Heart left ventricle (tissue), 16 donors: ENCODE measurements around the gene UQCR11. TPM values are rescaled to one million over a fixed set of nuclear protein-coding genes. Genes with fewer than 3 reads are reported as not detected.

ENCODE experiments used
- ATAC-seq, 4 donors: fragments of 200-7000 bp; cut with Tn5 transposase; one replicate each; pipeline ENCODE4 v1.9.1; 2020 to 2022; ENCODE audit warnings: moderate library complexity in 4 of 4, mild to moderate bottlenecking in 3 of 4, moderate number of reproducible peaks in 1 of 4
- DNase-seq, 5 donors: peaks; one replicate each; pipeline ENCODE4 v3.0.0-alpha.2; 2020
- H3K27ac ChIP-seq, 12 donors: fragments of 200-600 bp; sonication (generic) in 4 of 12; one replicate each; pipeline versions ENCODE4 v1.5.0 to v1.8.0; 2016 to 2022; ENCODE audit warnings: mild to moderate bottlenecking in 2 of 12
- H3K27me3 ChIP-seq, 9 donors: fragments of 200-600 bp; sonication (generic) in 2 of 9; one replicate each; pipeline versions ENCODE4 v1.5.1 to v1.8.0; 2016 to 2022; ENCODE audit warnings: mild to moderate bottlenecking in 3 of 9
- H3K36me3 ChIP-seq, 9 donors: fragments of 200-600 bp; sonication (generic) in 2 of 9; one replicate each; pipeline versions ENCODE4 v1.5.0 to v1.8.0; 2018 to 2022; ENCODE audit warnings: mild to moderate bottlenecking in 2 of 9
- H3K4me1 ChIP-seq, 12 donors: fragments of 200-600 bp; sonication (generic) in 4 of 12; one replicate each; pipeline versions ENCODE4 v1.5.0 to v1.8.0; 2016 to 2022; ENCODE audit warnings: mild to moderate bottlenecking in 3 of 12
- H3K4me3 ChIP-seq, 12 donors: fragments of 200-600 bp; sonication (generic) in 4 of 12; one replicate each; pipeline versions ENCODE4 v1.5.0 to v1.8.0; 2017 to 2022; ENCODE audit warnings: mild to moderate bottlenecking in 9 of 12, moderate library complexity in 4 of 12
- H3K9me3 ChIP-seq, 12 donors: fragments of 200-600 bp; sonication (generic) in 4 of 12; one replicate each; pipeline versions ENCODE4 v1.5.0 to v1.8.0; 2016 to 2022; ENCODE audit warnings: mild to moderate bottlenecking in 1 of 12
- POLR2A ChIP-seq, 2 donors: fragments of 450-650 bp; IDR thresholded peaks; one replicate each; pipeline ENCODE4 v1.6.1; 2017; ENCODE audit warnings: antibody characterized with exemption in 2 of 2, mild to moderate bottlenecking in 2 of 2, moderate library complexity in 2 of 2
- WGBS, 4 donors: extraction: QIAGEN DNeasy Blood & Tissue Kit in 2 of 4; methylation state at CpG; one replicate each; pipeline versions ENCODE4 v1.1.5 to v1.1.7; 2013 to 2018; 5-methylcytosine and 5-hydroxymethylcytosine counted together
- intact Hi-C, 10 donors: fragments of 100-400 bp; cut with DNase I; formaldehyde crosslinking; loops; one replicate each; pipeline versions ENCODE4 v1.11.1 to v1.14.2; 2022
- polyA plus RNA-seq, 2 donors: library from polyadenylated mRNA; stranded (reverse); fragments of 200-250 nt; gene quantifications; one replicate each; pipeline ENCODE4 v1.2.3, GENCODE V29; 2013
- total RNA-seq, 9 donors: library from RNA; depleted of rRNA in 2 of 9; stranded (reverse); fragments of >200 nt in 2 of 9; fragmentation: NEBNext Ultra II Directional in 3 of 9; extraction: Animal tissue kit (Norgen Biotek cat#: 25700) in 3 of 9; gene quantifications; one replicate each; pipeline versions ENCODE4 v1.1.0 to v1.2.4, GENCODE V29; 2016 to 2023
- TF ChIP-seq, protein P1 (sequence below), 12 donors: fragments of 200-600 bp; sonication (generic) in 4 of 12; IDR thresholded peaks; one replicate each; pipeline versions ENCODE4 v1.5.0 to v1.8.0; 2018 to 2022; ENCODE audit warnings: antibody characterized with exemption in 12 of 12, mild to moderate bottlenecking in 5 of 12
- donor health status: ischemic (EF 13 %, LVEDD 7.1; RV severe dilation, severe dysfunction).
- donor health status: healthy with polysubstance abuse.
- donor health status: DM: no; HTN: yes; CAD: no.
- donor health status: DM: no; HTN: no; CAD: no.
- donor health status: ischemic (EF 25% LVEDD 6.9; RV normal size, moderate dysfunction).
- donor health status: ischemic (EF 25% LVEDD 5.7; RV mildly dilated, moderate dysfunction).
- donor health status: healthy.
- donor health status: DM: yes; HTN: yes; CAD: no.
- donor health status: ischemic (EF 35%, LVEDD 5.7; RV mildly dilated, moderate dysfunction).
- donor health status: nonischemic (EF 11% LVEDD 7.7; RV severe dilation, severe dysfunction).
- donor health status: DM: yes; HTN: yes; CAD: no.
- donor health status: PGD.
- donor health status: ischemic (EF 29% LVEDD 5.4; RV normal size, mild dysfunction).
- donor health status: nonischemic (EF 23%, LVEDD 6.1; RV moderate dilation, normal function).

The UQCR11 gene
- total and polyA plus RNA-seq, 11 donors: 170 to 982 (median 671) TPM

GRCh38 chr19:1553415-1553814 lies 51.8 kb downstream of the UQCR11 start:
- Histone ChIP-seq H3K27me3 (no peaks in the 10 kb centered on the region), H3K36me3 (peaks cover 0 to 17% (median 0%) of the 10 kb centered on the region in 9 donors), H3K4me3 (no peak overlapping the region), H3K27ac (no peak overlapping the region), H3K9me3 (no peaks in the 10 kb centered on the region), H3K4me1 (no peaks in the 10 kb centered on the region)
- no peak for TF ChIP-seq POLR2A (IDR thresholded peaks at IDR 0.05)
- TF ChIP-seq, protein P1, sequence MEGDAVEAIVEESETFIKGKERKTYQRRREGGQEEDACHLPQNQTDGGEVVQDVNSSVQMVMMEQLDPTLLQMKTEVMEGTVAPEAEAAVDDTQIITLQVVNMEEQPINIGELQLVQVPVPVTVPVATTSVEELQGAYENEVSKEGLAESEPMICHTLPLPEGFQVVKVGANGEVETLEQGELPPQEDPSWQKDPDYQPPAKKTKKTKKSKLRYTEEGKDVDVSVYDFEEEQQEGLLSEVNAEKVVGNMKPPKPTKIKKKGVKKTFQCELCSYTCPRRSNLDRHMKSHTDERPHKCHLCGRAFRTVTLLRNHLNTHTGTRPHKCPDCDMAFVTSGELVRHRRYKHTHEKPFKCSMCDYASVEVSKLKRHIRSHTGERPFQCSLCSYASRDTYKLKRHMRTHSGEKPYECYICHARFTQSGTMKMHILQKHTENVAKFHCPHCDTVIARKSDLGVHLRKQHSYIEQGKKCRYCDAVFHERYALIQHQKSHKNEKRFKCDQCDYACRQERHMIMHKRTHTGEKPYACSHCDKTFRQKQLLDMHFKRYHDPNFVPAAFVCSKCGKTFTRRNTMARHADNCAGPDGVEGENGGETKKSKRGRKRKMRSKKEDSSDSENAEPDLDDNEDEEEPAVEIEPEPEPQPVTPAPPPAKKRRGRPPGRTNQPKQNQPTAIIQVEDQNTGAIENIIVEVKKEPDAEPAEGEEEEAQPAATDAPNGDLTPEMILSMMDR (IDR thresholded peaks at IDR 0.05): no peak
- DNase-seq (no peak), ATAC-seq (no peak)
- WGBS, 4 donors: 87 to 89% (median 88%) methylated on average over 10 of the region's 10 CpGs
- intact Hi-C loops: loop anchor here in 1 of 10 donors (10.0 kb wide), 1 partner anchor 271 kb away; no protein-coding TSS in a partner anchor

GRCh38 chr19:1551068-1552040 lies 53.9 kb downstream of the UQCR11 start:
- intact Hi-C loops: loop anchor here in 1 of 10 donors (10.0 kb wide), 1 partner anchor 273 kb away; no protein-coding TSS in a partner anchor
- Histone ChIP-seq H3K36me3 (peaks cover 0 to 14% (median 0%) of the 10 kb centered on the region in 9 donors), H3K4me3 (no peak overlapping the region), H3K4me1 (peaks cover 0 to under 1% (median 0%) of the 10 kb centered on the region in 12 donors), H3K27me3 (peaks cover 0 to 6% (median 0%) of the 10 kb centered on the region in 9 donors), H3K9me3 (no peaks in the 10 kb centered on the region), H3K27ac (no peak overlapping the region)
- TF ChIP-seq, protein P1 (IDR thresholded peaks at IDR 0.05): no peak
- no peak for TF ChIP-seq POLR2A (IDR thresholded peaks at IDR 0.05)
- 83 to 87% (median 85%) methylated on average over 17 of the region's 17 CpGs for WGBS, 4 donors
- DNase-seq (no peak), ATAC-seq (no peak)

DNA sequence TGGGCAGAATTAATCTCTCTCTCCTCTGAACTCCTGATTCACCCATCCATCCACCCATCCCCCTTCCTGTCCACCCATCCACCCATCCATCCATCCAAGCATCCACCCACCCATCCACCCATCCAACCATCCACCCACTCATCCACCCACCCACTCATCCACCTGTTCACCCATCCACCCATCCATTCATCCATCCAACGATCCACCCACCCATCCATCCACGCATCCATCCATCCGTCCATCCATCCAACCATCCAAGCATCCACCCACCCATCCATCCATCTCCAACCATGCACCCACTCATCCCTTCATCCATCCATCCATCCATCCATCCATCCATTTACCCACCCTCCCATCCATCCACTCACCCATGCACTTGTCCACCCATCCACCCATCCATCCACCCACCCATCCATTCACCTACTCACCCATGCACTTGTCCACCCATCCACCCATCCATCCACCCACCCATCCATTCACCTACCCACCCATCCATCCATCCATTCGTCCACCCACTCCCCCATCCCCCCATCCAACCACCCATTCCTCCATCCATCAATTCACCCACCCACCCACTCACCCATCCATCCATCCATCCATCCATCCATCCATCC lies 55.8 kb downstream of the UQCR11 start:
- Histone ChIP-seq H3K27me3 (peaks cover 0 to 17% (median 7%) of the 10 kb centered on the region in 9 donors), H3K27ac (no peak overlapping the region), H3K36me3 (no peaks in the 10 kb centered on the region), H3K9me3 (no peaks in the 10 kb centered on the region), H3K4me3 (no peak overlapping the region), H3K4me1 (peaks cover 0 to 5% (median 0%) of the 10 kb centered on the region in 12 donors)
- DNase-seq (no peak), ATAC-seq (no peak)
- TF ChIP-seq, protein P1 (IDR thresholded peaks at IDR 0.05): no peak
- no peak for TF ChIP-seq POLR2A (IDR thresholded peaks at IDR 0.05)
- intact Hi-C loops: loop anchor here in 8 of 10 donors (5.0 to 10.0 kb wide), 6 partner anchors 123 to 275 kb away; no protein-coding TSS in a partner anchor
- 86 to 87% (median 86%) methylated on average over 4 of the region's 4 CpGs for WGBS, 4 donors

Other genes starting within 250 kb of the UQCR11 start
- gene NDUFS7, start 221.6 kb downstream of the UQCR11 start, total RNA-seq: 100 to 1,000 TPM; 205 to 717 (median 336) TPM
- gene NDUFS7, start 221.6 kb downstream of the UQCR11 start, polyA plus RNA-seq: 100 to 1,000 TPM; 251 to 634 TPM
- 100 to 1,000 TPM in 1 of 9 donors, 10 to 100 TPM in 8; 35.9 to 167 (median 62.5) TPM for gene GAMT, start 203.9 kb downstream of the UQCR11 start, total RNA-seq
- 100 to 1,000 TPM in 1 of 2 donors, 10 to 100 TPM in 1; 21.9 to 180 TPM for gene GAMT, start 203.9 kb downstream of the UQCR11 start, polyA plus RNA-seq
- 100 to 1,000 TPM in 1 of 9 donors, 10 to 100 TPM in 8; 36.8 to 124 (median 78.5) TPM for gene DAZAP1, start 197.9 kb downstream of the UQCR11 start, total RNA-seq
- gene DAZAP1, start 197.9 kb downstream of the UQCR11 start, polyA plus RNA-seq: 100 to 1,000 TPM in 1 of 2 donors, 10 to 100 TPM in 1; 65.8 to 128 TPM
- gene RPS15, start 167.1 kb downstream of the UQCR11 start, total RNA-seq: 1,000 to 10,000 TPM in 2 of 9 donors, 100 to 1,000 TPM in 7; 468 to 2,348 (median 669) TPM
- gene RPS15, start 167.1 kb downstream of the UQCR11 start, polyA plus RNA-seq: 1,000 to 10,000 TPM; 2,165 to 2,683 TPM
- gene APC2, start 155.3 kb downstream of the UQCR11 start, total RNA-seq: under 1 TPM in 8 of 9 donors, not detected in 1; 0.04 to 0.72 (median 0.14) TPM
- gene APC2, start 155.3 kb downstream of the UQCR11 start, polyA plus RNA-seq: under 1 TPM; 0.07 to 0.08 TPM
- gene C19orf25, start 126.2 kb downstream of the UQCR11 start, total RNA-seq: 10 to 100 TPM in 8 of 9 donors, 1 to 10 TPM in 1; 9.4 to 29.2 (median 15.7) TPM
- gene C19orf25, start 126.2 kb downstream of the UQCR11 start, polyA plus RNA-seq: 10 to 100 TPM; 27.6 to 27.8 TPM
- gene PCSK4, start 115.1 kb downstream of the UQCR11 start, total RNA-seq: 1 to 10 TPM in 6 of 9 donors, under 1 TPM in 3; 0.31 to 1.9 (median 1.7) TPM
- gene PCSK4, start 115.1 kb downstream of the UQCR11 start, polyA plus RNA-seq: under 1 TPM; 0.83 to 0.91 TPM
- 1 to 10 TPM; 1.9 to 6.0 (median 3.5) TPM for gene REEP6, start 114.3 kb downstream of the UQCR11 start, total RNA-seq
- gene REEP6, start 114.3 kb downstream of the UQCR11 start, polyA plus RNA-seq: 1 to 10 TPM; 3.6 to 4.1 TPM
- 10 to 100 TPM; 24.4 to 53.6 (median 33.9) TPM for gene ADAMTSL5, start 92.4 kb downstream of the UQCR11 start, total RNA-seq
- gene ADAMTSL5, start 92.4 kb downstream of the UQCR11 start, polyA plus RNA-seq: 10 to 100 TPM; 20.8 to 25.5 TPM
- gene PLK5, start 81.4 kb downstream of the UQCR11 start, total RNA-seq: under 1 TPM in 1 of 9 donors, not detected in 8; 0.17 TPM
- gene PLK5, start 81.4 kb downstream of the UQCR11 start, polyA plus RNA-seq: under 1 TPM in 1 of 2 donors, not detected in 1; 0.30 TPM
- gene MEX3D, start 37.1 kb downstream of the UQCR11 start, total RNA-seq: 10 to 100 TPM in 4 of 9 donors, 1 to 10 TPM in 5; 6.1 to 18.6 (median 9.6) TPM
- gene MEX3D, start 37.1 kb downstream of the UQCR11 start, polyA plus RNA-seq: 1 to 10 TPM; 1.9 to 6.0 TPM
- 100 to 1,000 TPM in 2 of 9 donors, 10 to 100 TPM in 7; 38.6 to 107 (median 62.5) TPM for gene MBD3, start 12.6 kb downstream of the UQCR11 start, total RNA-seq
- 100 to 1,000 TPM; 110 to 146 TPM for gene MBD3, start 12.6 kb downstream of the UQCR11 start, polyA plus RNA-seq
- 10 to 100 TPM; 13.2 to 38.0 (median 22.3) TPM for gene TCF3, start 47.2 kb upstream of the UQCR11 start, total RNA-seq
- 10 to 100 TPM; 13.4 to 40.2 TPM for gene TCF3, start 47.2 kb upstream of the UQCR11 start, polyA plus RNA-seq
- gene ONECUT3, start 148.0 kb upstream of the UQCR11 start, total RNA-seq: not detected
- not detected for gene ONECUT3, start 148.0 kb upstream of the UQCR11 start, polyA plus RNA-seq
- gene ATP8B3, start 206.8 kb upstream of the UQCR11 start, total RNA-seq: 1 to 10 TPM in 3 of 9 donors, under 1 TPM in 6; 0.19 to 3.5 (median 0.72) TPM
- gene ATP8B3, start 206.8 kb upstream of the UQCR11 start, polyA plus RNA-seq: under 1 TPM; 0.42 to 0.78 TPM
- 10 to 100 TPM; 13.2 to 22.4 (median 16.5) TPM for gene REXO1, start 243.0 kb upstream of the UQCR11 start, total RNA-seq
- 10 to 100 TPM; 16.3 to 16.4 TPM for gene REXO1, start 243.0 kb upstream of the UQCR11 start, polyA plus RNA-seq